H9 (cell line): ENCODE measurements around the gene FBXO17. TPM values are rescaled to one million over a fixed set of nuclear protein-coding genes. Genes with fewer than 3 reads are reported as not detected.

ENCODE experiments used
- DNase-seq: peaks from one replicate; pipeline ENCODE4 v3.0.0-alpha.2; 2017
- H2AFZ ChIP-seq: one replicate; pipeline ENCODE4 v1.6.1; 2013; ENCODE audit warnings: mild to moderate bottlenecking, low read length, control low read depth, moderate library complexity
- H2AK5ac ChIP-seq: 2 replicates; pipeline ENCODE4 v1.6.1; 2013; ENCODE audit warnings: low read length, control low read depth, mixed read lengths; ENCODE audit not compliant: insufficient read length
- H2BK120ac ChIP-seq: one replicate; pipeline ENCODE4 v1.6.1; 2013; ENCODE audit warnings: low read depth, mild to moderate bottlenecking, low read length, control low read depth, inconsistent platforms; ENCODE audit not compliant: poor library complexity, severe bottlenecking
- H2BK12ac ChIP-seq: 2 replicates; pipeline ENCODE4 v1.6.1; 2013; ENCODE audit warnings: low read length, control low read depth, mixed read lengths, low read depth; ENCODE audit not compliant: insufficient read length
- H2BK15ac ChIP-seq: 2 replicates; pipeline ENCODE4 v1.6.1; 2013; ENCODE audit warnings: low read depth, low read length, control low read depth
- H2BK20ac ChIP-seq: one replicate; pipeline ENCODE4 v1.6.1; 2013; ENCODE audit warnings: low read depth, mild to moderate bottlenecking, low read length, control low read depth, inconsistent platforms; ENCODE audit not compliant: poor library complexity, severe bottlenecking
- H2BK5ac ChIP-seq: 2 replicates; pipeline ENCODE4 v1.6.1; 2013; ENCODE audit warnings: low read length, control low read depth, mixed read lengths; ENCODE audit not compliant: insufficient read length
- H3K14ac ChIP-seq: 2 replicates; pipeline ENCODE4 v1.6.1; 2013; ENCODE audit warnings: low read length, control low read depth; ENCODE audit not compliant: insufficient read depth
- H3K18ac ChIP-seq: 2 replicates; pipeline ENCODE4 v1.6.1; 2013; ENCODE audit warnings: low read depth, mild to moderate bottlenecking, mixed read lengths, low read length, control low read depth; ENCODE audit not compliant: insufficient read length
- H3K23ac ChIP-seq: 2 replicates; pipeline ENCODE4 v1.6.1; 2013; ENCODE audit warnings: low read length, control low read depth, mixed read lengths, low read depth; ENCODE audit not compliant: insufficient read length
- H3K23me2 ChIP-seq: 2 replicates; pipeline ENCODE4 v1.6.1; 2013; ENCODE audit warnings: low read depth, mild to moderate bottlenecking, mixed read lengths, low read length, control low read depth; ENCODE audit not compliant: insufficient read length, poor library complexity, severe bottlenecking
- H3K27ac ChIP-seq: 2 replicates; pipeline ENCODE4 v1.5.1; 2013; ENCODE audit warnings: low read length, control low read depth, mixed read lengths, low read depth; ENCODE audit not compliant: insufficient read length
- H3K27me3 ChIP-seq: 2 replicates; pipeline ENCODE4 v1.6.1; 2013; ENCODE audit warnings: low read length, control low read depth, inconsistent platforms; ENCODE audit not compliant: insufficient read depth
- H3K4ac ChIP-seq: 2 replicates; pipeline ENCODE4 v1.6.1; 2013; ENCODE audit warnings: low read depth, mild to moderate bottlenecking, control low read depth, inconsistent platforms, low read length, moderate library complexity
- H3K4me1 ChIP-seq: 2 replicates; pipeline ENCODE4 v1.6.1; 2013; ENCODE audit warnings: low read length, control low read depth, inconsistent platforms; ENCODE audit not compliant: insufficient read depth
- H3K4me2 ChIP-seq: 2 replicates; pipeline ENCODE4 v1.6.1; 2013; ENCODE audit warnings: low read length, control low read depth, mixed read lengths; ENCODE audit not compliant: insufficient read length, insufficient read depth
- H3K56ac ChIP-seq: 2 replicates; pipeline ENCODE4 v1.6.1; 2013; ENCODE audit warnings: low read depth, mild to moderate bottlenecking, mixed read lengths, low read length, control low read depth; ENCODE audit not compliant: insufficient read length
- H3K79me1 ChIP-seq: 2 replicates; pipeline ENCODE4 v1.6.1; 2013; ENCODE audit warnings: low read depth, mild to moderate bottlenecking, moderate library complexity, low read length, control low read depth, inconsistent platforms; ENCODE audit not compliant: insufficient read depth, poor library complexity, severe bottlenecking
- H3K79me2 ChIP-seq: 2 replicates; pipeline ENCODE4 v1.6.1; 2013; ENCODE audit warnings: low read length, control low read depth, inconsistent platforms; ENCODE audit not compliant: insufficient read depth
- H3K9ac ChIP-seq: 2 replicates; pipeline ENCODE4 v1.6.1; 2013; ENCODE audit warnings: low read length, control low read depth, mixed read lengths; ENCODE audit not compliant: insufficient read length; ENCODE audit errors: extremely low read depth
- H3K9me3 ChIP-seq: one replicate; pipeline ENCODE4 v1.6.1; 2013; ENCODE audit warnings: low read depth, low read length, inconsistent platforms; ENCODE audit not compliant: control insufficient read depth
- H3T11ph ChIP-seq: one replicate; pipeline ENCODE4 v1.6.1; 2013; ENCODE audit warnings: mild to moderate bottlenecking, low read length, control low read depth, inconsistent platforms
- H4K20me1 ChIP-seq: one replicate; pipeline ENCODE4 v1.6.1; 2013; ENCODE audit not compliant: control insufficient read depth, insufficient read length, insufficient read depth
- H4K5ac ChIP-seq: 2 replicates; pipeline ENCODE4 v1.6.1; 2013; ENCODE audit warnings: low read depth, mild to moderate bottlenecking, mixed read lengths, low read length, control low read depth; ENCODE audit not compliant: insufficient read length
- H4K8ac ChIP-seq: replicated peaks from 2 replicates; pipeline ENCODE4 v1.6.1; 2013; ENCODE audit warnings: low read length, control low read depth, mixed read lengths, low read depth; ENCODE audit not compliant: insufficient read length
- H4K91ac ChIP-seq: 2 replicates; pipeline ENCODE4 v1.6.1; 2013; ENCODE audit warnings: low read depth, mild to moderate bottlenecking, moderate library complexity, mixed read lengths, low read length, control low read depth; ENCODE audit not compliant: insufficient read length
- H3K27ac Mint-ChIP-seq, 3 experiments: 2 replicates in 2 of 3; 3 replicates in 1 of 3; pipeline ENCODE4 v1.8.0; 2020 to 2021; ENCODE audit warnings: mixed read lengths in 3 of 3, mild to moderate bottlenecking in 1 of 3, moderate library complexity in 1 of 3
- H3K27me3 Mint-ChIP-seq: 2 replicates; pipeline ENCODE4 v1.8.0; 2021; ENCODE audit warnings: low read depth, mild to moderate bottlenecking, moderate library complexity, mixed read lengths
- H3K36me3 Mint-ChIP-seq, 3 experiments: 2 replicates in 2 of 3; 3 replicates in 1 of 3; pipeline ENCODE4 v1.8.0; 2020 to 2021; ENCODE audit warnings: low read depth in 3 of 3, mixed read lengths in 3 of 3; ENCODE audit not compliant: insufficient read depth in 1 of 3
- H3K4me1 Mint-ChIP-seq, 2 experiments: 2 replicates each; pipeline ENCODE4 v1.8.0; 2020; ENCODE audit warnings: mixed read lengths in 2 of 2
- H3K4me3 Mint-ChIP-seq, 2 experiments: 2 replicates in 1 of 2; 3 replicates in 1 of 2; pipeline ENCODE4 v1.8.0; 2020 to 2021; ENCODE audit warnings: mild to moderate bottlenecking in 2 of 2, mixed read lengths in 2 of 2, moderate library complexity in 1 of 2
- H3K9me3 Mint-ChIP-seq, 2 experiments: 2 replicates in 1 of 2; 3 replicates in 1 of 2; pipeline ENCODE4 v1.8.0; 2020; ENCODE audit warnings: mild to moderate bottlenecking in 2 of 2, mixed read lengths in 2 of 2, moderate library complexity in 1 of 2
- CTCF ChIP-seq: fragments of 200-600 bp; sonication (generic); conservative IDR thresholded peaks from 3 replicates; pipeline ENCODE4 v1.8.0; 2021; ENCODE audit warnings: antibody characterized with exemption, mild to moderate bottlenecking
- WGBS: extraction: QIAGEN DNeasy Blood & Tissue Kit; methylation state at CpG from one replicate; pipeline ENCODE4 v1.1.7; 2013; ENCODE audit warnings: missing lambda C conversion rate, low lambda C conversion rate, mixed read lengths; ENCODE audit not compliant: insufficient read length; ENCODE audit errors: extremely low coverage; 5-methylcytosine and 5-hydroxymethylcytosine counted together
- total RNA-seq: library from RNA; stranded (reverse); gene quantifications from 2 replicates; pipeline ENCODE4 v1.2.1, GENCODE V29; 2021

Gene FBXO17
- total RNA-seq, 1 experiment from 2014 or later, result 25.5 TPM

GRCh38 chr19:38924388-38924787, 51.2 kb downstream of the FBXO17 start:
- no peaks in the 10 kb centered on the region for H3K27me3 ChIP-seq
- H3K14ac ChIP-seq, result no peak overlapping the region
- H2BK120ac ChIP-seq, result no peak overlapping the region
- H3K23me2 ChIP-seq, result no peaks in the 10 kb centered on the region
- H4K91ac ChIP-seq, result no peak overlapping the region
- Mint-ChIP-seq H3K36me3 (peaks cover 34 to 56% (median 48%) of the 10 kb centered on the region in 3 experiments), H3K27me3 (no peaks in the 10 kb centered on the region), H3K4me1 (peaks cover 0 to 1% of the 10 kb centered on the region in 2 experiments; a peak in 2 of 4 replicates), H3K4me3 (no peak overlapping the region), H3K27ac (no peak overlapping the region), H3K9me3 (no peaks in the 10 kb centered on the region)
- H3K23ac ChIP-seq, result no peak overlapping the region
- no peak overlapping the region for H3K18ac ChIP-seq
- no peak overlapping the region for H2AK5ac ChIP-seq
- no peak overlapping the region for H4K8ac ChIP-seq
- DNase-seq, result no peak
- H2BK20ac ChIP-seq, result no peak overlapping the region
- no peak overlapping the region for H3K56ac ChIP-seq
- no peak overlapping the region for H2BK15ac ChIP-seq
- no peak for TF ChIP-seq CTCF
- no peak overlapping the region for H2BK5ac ChIP-seq
- H3K79me1 ChIP-seq, result no peaks in the 10 kb centered on the region
- no peak overlapping the region for H3T11ph ChIP-seq
- no peak overlapping the region for H3K4ac ChIP-seq
- no peak overlapping the region for H2BK12ac ChIP-seq
- no peak overlapping the region for H4K5ac ChIP-seq
- H3K9ac ChIP-seq, result no peak overlapping the region
- no peak overlapping the region for H3K27ac ChIP-seq
- no peak overlapping the region for H2AFZ ChIP-seq
- H4K20me1 ChIP-seq, result no peaks in the 10 kb centered on the region
- H3K9me3 ChIP-seq, result no peaks in the 10 kb centered on the region
- no CpG with 5 or more reads among the region's 7 CpGs for WGBS
- peaks cover 4% of the 10 kb centered on the region; the same call in 1 of the 2 replicates for H3K79me2 ChIP-seq
- H3K4me2 ChIP-seq, result no peak overlapping the region
- H3K4me1 ChIP-seq, result no peaks in the 10 kb centered on the region
